ENCODE data around the gene GLRX3. TPM values are rescaled to one million over a fixed set of nuclear protein-coding genes. Genes with fewer than 3 reads are reported as not detected.

Gene GLRX3
- total RNA-seq, 3 donors from 2014 or later = 36.1 to 63.4 (median 43.5) TPM

- TF ChIP-seq CTCF (IDR thresholded peaks at IDR 0.05) (no peak), POLR2A (IDR thresholded peaks at IDR 0.05) (no peak), POLR2AphosphoS5 (IDR thresholded peaks at IDR 0.05) (no peak)
- intact Hi-C loops (cut with DNase I; ENCODE audit: low total_unique reads) = no loop called here
- Histone ChIP-seq H3K4me1 (no peaks in the 10 kb centered on the region), H3K36me3 (no peaks in the 10 kb centered on the region), H3K4me3 (no peak overlapping the region), H3K9me3 (no peaks in the 10 kb centered on the region), H3K27ac (no peak overlapping the region), H3K27me3 (peaks cover 0 to 4% of the 10 kb centered on the region in 2 donors)
- no peak for DNase-seq (ENCODE audit: low spot score in 2 of 2)
Measured at GRCh38 chr10:130221456-130222375, 85.5 kb downstream of the GLRX3 start.

GRCh38 chr10:130222381-130222780, 86.2 kb downstream of the GLRX3 start:
- Histone ChIP-seq H3K4me1 (no peaks in the 10 kb centered on the region), H3K27me3 (peaks cover 0 to 5% of the 10 kb centered on the region in 2 donors), H3K36me3 (no peaks in the 10 kb centered on the region), H3K27ac (no peak overlapping the region), H3K9me3 (peaks cover 0 to 3% of the 10 kb centered on the region in 2 donors), H3K4me3 (no peak overlapping the region)
- intact Hi-C loops (cut with DNase I; ENCODE audit: low total_unique reads) = no loop called here
- DNase-seq (ENCODE audit: low spot score in 2 of 2) = no peak
- TF ChIP-seq POLR2A (IDR thresholded peaks at IDR 0.05) = no peak
- TF ChIP-seq POLR2AphosphoS5 (IDR thresholded peaks at IDR 0.05) = no peak
- TF ChIP-seq CTCF (IDR thresholded peaks at IDR 0.05) = no peak

GRCh38 chr10:130224228-130224627, 88.0 kb downstream of the GLRX3 start:
- Histone ChIP-seq H3K27ac (no peak overlapping the region), H3K27me3 (peaks cover 0 to 5% of the 10 kb centered on the region in 2 donors), H3K36me3 (no peaks in the 10 kb centered on the region), H3K4me3 (no peak overlapping the region), H3K9me3 (peaks cover 0 to 21% of the 10 kb centered on the region in 2 donors), H3K4me1 (no peaks in the 10 kb centered on the region)
- TF ChIP-seq CTCF (IDR thresholded peaks at IDR 0.05) = no peak
- no peak for TF ChIP-seq POLR2AphosphoS5 (IDR thresholded peaks at IDR 0.05)
- no peak for TF ChIP-seq POLR2A (IDR thresholded peaks at IDR 0.05)
- no peak for DNase-seq (ENCODE audit: low spot score in 2 of 2)
- intact Hi-C loops (cut with DNase I; ENCODE audit: low total_unique reads) = no loop called here

GRCh38 chr10:130226012-130226411, 89.8 kb downstream of the GLRX3 start:
- Histone ChIP-seq H3K9me3 (peaks cover 0 to 21% of the 10 kb centered on the region in 2 donors), H3K4me3 (no peak overlapping the region), H3K27ac (no peak overlapping the region), H3K4me1 (no peaks in the 10 kb centered on the region), H3K36me3 (no peaks in the 10 kb centered on the region), H3K27me3 (peaks cover 0 to 5% of the 10 kb centered on the region in 2 donors)
- DNase-seq (ENCODE audit: low spot score in 2 of 2) = no peak
- intact Hi-C loops (cut with DNase I; ENCODE audit: low total_unique reads) = no loop called here
- TF ChIP-seq POLR2A (IDR thresholded peaks at IDR 0.05) = no peak
- TF ChIP-seq CTCF (IDR thresholded peaks at IDR 0.05) = no peak
- TF ChIP-seq POLR2AphosphoS5 (IDR thresholded peaks at IDR 0.05) = no peak

GRCh38 chr10:130227883-130228282, 91.7 kb downstream of the GLRX3 start:
- peaks cover 0 to 5% of the 10 kb centered on the region in 2 donors for H3K27me3 ChIP-seq

More at GRCh38 chr10:130227883-130228282, 91.7 kb downstream of the GLRX3 start:
- TF ChIP-seq CTCF (IDR thresholded peaks at IDR 0.05) = no peak
- TF ChIP-seq POLR2AphosphoS5 (IDR thresholded peaks at IDR 0.05) = no peak
- no peak for TF ChIP-seq POLR2A (IDR thresholded peaks at IDR 0.05)
- no peak overlapping the region for H3K4me3 ChIP-seq
- H3K36me3 ChIP-seq = no peaks in the 10 kb centered on the region
- no peak overlapping the region for H3K27ac ChIP-seq
- H3K4me1 ChIP-seq = no peaks in the 10 kb centered on the region
- intact Hi-C loops (cut with DNase I; ENCODE audit: low total_unique reads) = no loop called here
- peaks cover 0 to 21% of the 10 kb centered on the region in 2 donors for H3K9me3 ChIP-seq
- DNase-seq (ENCODE audit: low spot score in 2 of 2) = no peak
